GM03348 (cell line): Measurements from ENCODE around the gene EXT2.
A peak's percentile ranks its signal among the peaks of the same experiment; 100 is the strongest.

Experiments
- DNase-seq: peaks from one replicate; pipeline ENCODE4 v3.0.0; 2012; ENCODE audit warnings: low spot score

Gene EXT2

GRCh38 chr11:44243086-44243485 is 147.6 kb downstream of the EXT2 start:
- no peak for DNase-seq

- peak; percentile 72 for DNase-seq
These were observed 148.3 kb downstream of the EXT2 start for GRCh38 chr11:44243595-44244343.

GRCh38 chr11:44244639-44245310 is 149.3 kb downstream of the EXT2 start:
- DNase-seq, result no peak

GRCh38 chr11:44246726-44247125 is 151.2 kb downstream of the EXT2 start:
- DNase-seq, result peak; percentile 58

- no peak for DNase-seq
These were observed 152.0 kb downstream of the EXT2 start for GRCh38 chr11:44247508-44247907.

- DNase-seq, result no peak
These were observed 152.6 kb downstream of the EXT2 start for GRCh38 chr11:44248109-44248508.

- no peak for DNase-seq
These were observed 154.9 kb downstream of the EXT2 start for GRCh38 chr11:44250421-44250820.

- DNase-seq, result no peak
These were observed 157.6 kb downstream of the EXT2 start for GRCh38 chr11:44252999-44253602.

- DNase-seq, result no peak
These were observed 160.1 kb downstream of the EXT2 start for GRCh38 chr11:44255406-44256071.

GRCh38 chr11:44256673-44257291 is 161.3 kb downstream of the EXT2 start:
- DNase-seq, result no peak

- DNase-seq, result no peak
These were observed 162.1 kb downstream of the EXT2 start for GRCh38 chr11:44257338-44258189.

GRCh38 chr11:44258190-44258489 is 162.7 kb downstream of the EXT2 start:
- DNase-seq, result no peak

- DNase-seq, result no peak
These were observed 163.5 kb downstream of the EXT2 start for GRCh38 chr11:44258839-44259420.

GRCh38 chr11:44260081-44260480 is 164.6 kb downstream of the EXT2 start:
- no peak for DNase-seq

- no peak for DNase-seq
These were observed 166.5 kb downstream of the EXT2 start for GRCh38 chr11:44261800-44262591.

GRCh38 chr11:44263738-44264437 is 168.4 kb downstream of the EXT2 start:
- no peak for DNase-seq

GRCh38 chr11:44264438-44264749 is 168.9 kb downstream of the EXT2 start:
- DNase-seq, result no peak

- DNase-seq, result no peak
These were observed 169.3 kb downstream of the EXT2 start for GRCh38 chr11:44264761-44265160.

- no peak for DNase-seq
These were observed 170.7 kb downstream of the EXT2 start for GRCh38 chr11:44266056-44266780.
